HEK293 (cell line): Measurements from ENCODE around the gene ZFP36.
A peak's percentile ranks its signal among the peaks of the same experiment; 100 is the strongest.

ENCODE experiments used
- CTCF ChIA-PET: fragments of 350-600 bp; formaldehyde crosslinking; extraction: SDS; loops from one replicate; lab custom pipeline; 2021; ENCODE audit warnings: antibody characterized with exemption; lab: Yijun Ruan, JAX
- POLR2A ChIA-PET: fragments of 300-600 bp; formaldehyde crosslinking; extraction: SDS; loops from one replicate; lab custom pipeline; 2020; ENCODE audit warnings: antibody characterized with exemption, inconsistent platforms; lab: Yijun Ruan, JAX
- H3K27ac ChIP-seq: fragments of 200-500 bp; sonication (Bioruptor generic); 2 replicates; pipeline ENCODE4 v1.5.1; 2014; ENCODE audit warnings: low read depth, low read length, control low read depth, inconsistent platforms; ENCODE audit errors: extremely low read depth
- H3K36me3 ChIP-seq, 2 experiments: fragments of 200-500 bp in 1 of 2; sonication (Bioruptor generic) in 1 of 2; 1 replicate in 1 of 2; 2 replicates in 1 of 2; pipeline ENCODE4 v1.5.1; 2014 to 2017; ENCODE audit warnings: inconsistent platforms in 2 of 2, low read length in 2 of 2; ENCODE audit not compliant: control insufficient read depth in 2 of 2, insufficient read depth in 1 of 2
- H3K4me1 ChIP-seq: fragments of 200-500 bp; sonication (Bioruptor generic); 2 replicates; pipeline ENCODE4 v1.5.1; 2014; ENCODE audit warnings: mild to moderate bottlenecking, low read length, inconsistent platforms; ENCODE audit not compliant: control insufficient read depth, insufficient read depth
- H3K4me3 ChIP-seq: 2 replicates; pipeline ENCODE4 v1.5.1; 2011; ENCODE audit warnings: low read depth, mild to moderate bottlenecking, control low read depth, low read length, moderate library complexity
- H3K9me3 ChIP-seq: fragments of 200-500 bp; sonication (Bioruptor generic); 2 replicates; pipeline ENCODE4 v1.5.1; 2014; ENCODE audit warnings: low read depth, low read length, inconsistent platforms; ENCODE audit not compliant: control insufficient read depth, insufficient read depth
- BCL11A ChIP-seq: fragments of 450-650 bp; formaldehyde crosslinking; IDR thresholded peaks from 2 replicates; pipeline ENCODE4 v1.5.1; 2016; ENCODE audit warnings: low read depth, missing biosample characterization, missing genetic modification characterization
- KLF16 ChIP-seq: fragments of 450-650 bp; formaldehyde crosslinking; IDR thresholded peaks from 2 replicates; pipeline ENCODE4 v1.5.1; 2017; ENCODE audit warnings: missing biosample characterization, missing genetic modification characterization
- KLF7 ChIP-seq: fragments of 450-650 bp; formaldehyde crosslinking; IDR thresholded peaks from 2 replicates; pipeline ENCODE4 v1.5.1; 2016; ENCODE audit warnings: missing biosample characterization, missing genetic modification characterization, borderline replicate concordance
- MEIS1 ChIP-seq: sonication (generic); formaldehyde crosslinking; IDR thresholded peaks from 2 replicates; pipeline ENCODE4 v1.8.1; 2022; ENCODE audit warnings: missing genetic modification reagents, mild to moderate bottlenecking, borderline replicate concordance
- MZF1 ChIP-seq: fragments of 450-650 bp; formaldehyde crosslinking; IDR thresholded peaks from 2 replicates; pipeline ENCODE4 v1.5.1; 2017; ENCODE audit warnings: missing biosample characterization, missing genetic modification characterization, borderline replicate concordance
- PRDM1 ChIP-seq: fragments of 450-650 bp; formaldehyde crosslinking; IDR thresholded peaks from 2 replicates; pipeline ENCODE4; 2016; ENCODE audit warnings: missing biosample characterization, missing genetic modification characterization
- SALL2 ChIP-seq: fragments of 450-650 bp; formaldehyde crosslinking; IDR thresholded peaks from 2 replicates; pipeline ENCODE4 v1.5.0; 2017; ENCODE audit warnings: missing biosample characterization, mild to moderate bottlenecking, missing genetic modification characterization, borderline replicate concordance
- SETDB1 ChIP-seq: IDR thresholded peaks from one replicate; pipeline ENCODE4 v1.6.1; 2017; ENCODE audit warnings: mild to moderate bottlenecking, low read length, moderate library complexity, mixed read lengths; ENCODE audit not compliant: insufficient read length
- SP3 ChIP-seq: fragments of 450-650 bp; formaldehyde crosslinking; IDR thresholded peaks from 2 replicates; pipeline ENCODE4 v1.5.1; 2016; ENCODE audit warnings: missing biosample characterization, missing genetic modification characterization
- WT1 ChIP-seq: fragments of 450-650 bp; formaldehyde crosslinking; IDR thresholded peaks from 2 replicates; pipeline ENCODE4 v1.5.1; 2016; ENCODE audit warnings: missing biosample characterization, missing genetic modification characterization
- ZBTB17 ChIP-seq: fragments of 450-650 bp; formaldehyde crosslinking; IDR thresholded peaks from 2 replicates; pipeline ENCODE4 v1.5.1; 2016; ENCODE audit warnings: missing biosample characterization, missing genetic modification characterization
- ZFHX2 ChIP-seq: fragments of 450-650 bp; formaldehyde crosslinking; conservative IDR thresholded peaks from 2 replicates; pipeline ENCODE4 v1.5.1; 2016; ENCODE audit warnings: missing biosample characterization, missing genetic modification characterization
- ZNF10 ChIP-seq: fragments of 450-650 bp; formaldehyde crosslinking; IDR thresholded peaks from 2 replicates; pipeline ENCODE4 v1.5.1; 2017; ENCODE audit warnings: missing biosample characterization, missing genetic modification characterization
- ZNF114 ChIP-seq: fragments of 450-650 bp; formaldehyde crosslinking; IDR thresholded peaks from 2 replicates; pipeline ENCODE4 v1.5.0; 2017; ENCODE audit warnings: missing biosample characterization, missing genetic modification characterization
- ZNF146 ChIP-seq: fragments of 450-650 bp; formaldehyde crosslinking; IDR thresholded peaks from 2 replicates; pipeline ENCODE4 v1.5.1; 2016; ENCODE audit warnings: missing biosample characterization, missing genetic modification characterization
- ZNF214 ChIP-seq: fragments of 450-650 bp; formaldehyde crosslinking; IDR thresholded peaks from 2 replicates; pipeline ENCODE4 v1.5.1; 2017; ENCODE audit warnings: missing biosample characterization, mild to moderate bottlenecking, missing genetic modification characterization, borderline replicate concordance
- ZNF335 ChIP-seq: fragments of 450-650 bp; formaldehyde crosslinking; conservative IDR thresholded peaks from 2 replicates; pipeline ENCODE4 v1.5.1; 2016; ENCODE audit warnings: missing biosample characterization, missing genetic modification characterization
- ZNF341 ChIP-seq: fragments of 450-650 bp; formaldehyde crosslinking; IDR thresholded peaks from 2 replicates; pipeline ENCODE4; 2016; ENCODE audit warnings: low read depth, missing biosample characterization, missing genetic modification characterization
- ZNF585B ChIP-seq: fragments of 450-650 bp; formaldehyde crosslinking; IDR thresholded peaks from 2 replicates; pipeline ENCODE4 v1.5.1; 2016; ENCODE audit warnings: missing biosample characterization, missing genetic modification characterization
- ZNF629 ChIP-seq: fragments of 450-650 bp; formaldehyde crosslinking; IDR thresholded peaks from 2 replicates; pipeline ENCODE4 v1.5.1; 2017; ENCODE audit warnings: missing biosample characterization, missing genetic modification characterization
- ZNF768 ChIP-seq: fragments of 450-650 bp; formaldehyde crosslinking; IDR thresholded peaks from 2 replicates; pipeline ENCODE4 v1.5.1; 2018; ENCODE audit warnings: missing biosample characterization, mild to moderate bottlenecking, missing genetic modification characterization
- ZNF792 ChIP-seq: fragments of 450-650 bp; formaldehyde crosslinking; IDR thresholded peaks from 2 replicates; pipeline ENCODE4 v1.5.1; 2016; ENCODE audit warnings: missing biosample characterization, missing genetic modification characterization
- TF ChIP-seq, protein P1 (sequence below): fragments of 450-650 bp; formaldehyde crosslinking; IDR thresholded peaks from 2 replicates; pipeline ENCODE4 v1.5.1; 2016; ENCODE audit warnings: missing biosample characterization, missing genetic modification characterization, low read depth
- TF ChIP-seq, protein P2 (sequence below): fragments of 450-650 bp; IDR thresholded peaks from 2 replicates; pipeline ENCODE4 v1.5.1; 2018; ENCODE audit warnings: missing biosample characterization, missing genetic modification characterization
- TF ChIP-seq, protein P3 (sequence below): fragments of 450-650 bp; formaldehyde crosslinking; IDR thresholded peaks from 2 replicates; pipeline ENCODE4 v1.5.1; 2016; ENCODE audit warnings: missing biosample characterization, missing genetic modification characterization
- TF ChIP-seq, protein P4 (sequence below): fragments of 450-650 bp; formaldehyde crosslinking; conservative IDR thresholded peaks from 2 replicates; pipeline ENCODE4 v1.5.1; 2016; ENCODE audit warnings: low read depth, missing biosample characterization, missing genetic modification characterization
- TF ChIP-seq, protein P5 (sequence below): fragments of 450-650 bp; formaldehyde crosslinking; IDR thresholded peaks from 2 replicates; pipeline ENCODE4 v1.5.1; 2016; ENCODE audit warnings: missing biosample characterization, missing genetic modification characterization

The ZFP36 gene

DNA sequence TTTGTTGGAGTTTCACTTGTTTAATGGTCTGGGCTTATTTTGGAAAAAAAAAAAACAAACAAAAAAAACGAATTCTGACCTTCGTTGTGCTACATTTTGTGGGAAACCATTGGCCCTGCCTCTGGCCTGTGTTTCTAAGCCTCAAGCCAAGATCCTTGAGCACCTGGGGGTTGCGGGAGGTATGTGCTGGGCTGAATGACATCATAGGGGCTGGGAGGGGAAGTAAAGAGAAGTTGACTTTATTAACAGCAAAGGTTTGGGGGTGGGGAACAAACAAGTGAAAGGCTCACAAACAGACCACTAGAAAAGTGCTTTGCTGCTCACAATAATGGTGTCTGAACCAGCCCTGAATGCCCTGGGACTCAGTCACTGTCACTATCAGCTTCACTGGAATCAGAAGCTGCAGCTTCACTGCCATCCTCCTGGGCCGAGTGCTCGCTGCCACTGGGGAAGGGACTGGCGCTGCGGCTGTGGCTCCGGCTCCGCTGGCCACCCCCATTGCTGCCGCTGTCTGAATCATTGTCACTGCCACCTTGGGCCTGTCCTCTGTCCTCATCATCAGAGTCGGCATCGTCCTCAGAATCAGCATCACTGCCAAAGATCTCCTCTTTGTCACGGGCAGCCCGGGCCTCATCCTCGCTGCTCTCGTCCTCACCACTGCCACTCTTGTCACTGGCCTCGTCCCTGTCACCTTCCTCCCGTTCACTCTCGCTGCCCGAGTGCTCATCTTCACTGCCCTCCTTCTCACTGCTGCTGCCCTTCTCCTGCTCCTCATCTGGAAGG, 20.8 kb upstream of the ZFP36 start:
- Histone ChIP-seq H3K9me3 (no peaks in the 10 kb centered on the region), H3K36me3 (peaks cover 87 to 89% of the 10 kb centered on the region in 2 experiments), H3K27ac (peak overlapping the region; percentile 11), H3K4me1 (peaks cover 17% of the 10 kb centered on the region), H3K4me3 (no peak overlapping the region)
- POLR2A ChIA-PET, result interaction anchor here (0.6 to 2.1 kb wide), 4 partner anchors 10 to 181 kb away, joined by 5 to 9 read pairs (median 7); partner anchors contain the start of genes RPS16 and ZFP36
- CTCF ChIA-PET, result interaction anchor here (0.5 to 1.1 kb wide), 3 partner anchors 26 to 63 kb away, joined by 3 read pairs; no protein-coding TSS in a partner anchor
- TF ChIP-seq ZFHX2 (tag by site-specific recombination), result no peak
- TF ChIP-seq ZNF341 (tag by site-specific recombination), result no peak
- TF ChIP-seq ZNF146, result no peak
- peak; percentile 49 for TF ChIP-seq ZBTB17 (tag by site-specific recombination)
- TF ChIP-seq SP3 (tag by site-specific recombination), result no peak
- no peak for TF ChIP-seq SALL2 (tag by site-specific recombination)
- TF ChIP-seq ZNF335 (tag by site-specific recombination), result no peak
- no peak for TF ChIP-seq ZNF114 (tag by site-specific recombination)
- TF ChIP-seq KLF7 (tag by site-specific recombination), result no peak
- TF ChIP-seq WT1 (tag by site-specific recombination), result no peak
- TF ChIP-seq, protein P1, sequence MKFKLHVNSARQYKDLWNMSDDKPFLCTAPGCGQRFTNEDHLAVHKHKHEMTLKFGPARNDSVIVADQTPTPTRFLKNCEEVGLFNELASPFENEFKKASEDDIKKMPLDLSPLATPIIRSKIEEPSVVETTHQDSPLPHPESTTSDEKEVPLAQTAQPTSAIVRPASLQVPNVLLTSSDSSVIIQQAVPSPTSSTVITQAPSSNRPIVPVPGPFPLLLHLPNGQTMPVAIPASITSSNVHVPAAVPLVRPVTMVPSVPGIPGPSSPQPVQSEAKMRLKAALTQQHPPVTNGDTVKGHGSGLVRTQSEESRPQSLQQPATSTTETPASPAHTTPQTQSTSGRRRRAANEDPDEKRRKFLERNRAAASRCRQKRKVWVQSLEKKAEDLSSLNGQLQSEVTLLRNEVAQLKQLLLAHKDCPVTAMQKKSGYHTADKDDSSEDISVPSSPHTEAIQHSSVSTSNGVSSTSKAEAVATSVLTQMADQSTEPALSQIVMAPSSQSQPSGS, result peak; percentile 77
- TF ChIP-seq, protein P2, sequence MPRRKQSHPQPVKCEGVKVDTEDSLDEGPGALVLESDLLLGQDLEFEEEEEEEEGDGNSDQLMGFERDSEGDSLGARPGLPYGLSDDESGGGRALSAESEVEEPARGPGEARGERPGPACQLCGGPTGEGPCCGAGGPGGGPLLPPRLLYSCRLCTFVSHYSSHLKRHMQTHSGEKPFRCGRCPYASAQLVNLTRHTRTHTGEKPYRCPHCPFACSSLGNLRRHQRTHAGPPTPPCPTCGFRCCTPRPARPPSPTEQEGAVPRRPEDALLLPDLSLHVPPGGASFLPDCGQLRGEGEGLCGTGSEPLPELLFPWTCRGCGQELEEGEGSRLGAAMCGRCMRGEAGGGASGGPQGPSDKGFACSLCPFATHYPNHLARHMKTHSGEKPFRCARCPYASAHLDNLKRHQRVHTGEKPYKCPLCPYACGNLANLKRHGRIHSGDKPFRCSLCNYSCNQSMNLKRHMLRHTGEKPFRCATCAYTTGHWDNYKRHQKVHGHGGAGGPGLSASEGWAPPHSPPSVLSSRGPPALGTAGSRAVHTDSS (tag by site-specific recombination), result no peak
- TF ChIP-seq MZF1 (tag by site-specific recombination), result no peak
- no peak for TF ChIP-seq KLF16 (tag by site-specific recombination)
- TF ChIP-seq MEIS1, result no peak
- TF ChIP-seq ZNF10 (tag by site-specific recombination), result 0 out of 2 replicates have a peak, but pooled peaks have one; percentile 47
- TF ChIP-seq SETDB1, result no peak
- TF ChIP-seq PRDM1 (tag by site-specific recombination), result peak; percentile 93
- TF ChIP-seq ZNF768 (tag by site-specific recombination), result no peak
- TF ChIP-seq ZNF629 (tag by site-specific recombination), result peak; percentile 82
- TF ChIP-seq, protein P3, sequence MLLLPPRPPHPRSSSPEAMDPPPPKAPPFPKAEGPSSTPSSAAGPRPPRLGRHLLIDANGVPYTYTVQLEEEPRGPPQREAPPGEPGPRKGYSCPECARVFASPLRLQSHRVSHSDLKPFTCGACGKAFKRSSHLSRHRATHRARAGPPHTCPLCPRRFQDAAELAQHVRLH (tag by site-specific recombination), result no peak
- no peak for TF ChIP-seq ZNF214 (tag by site-specific recombination)
- TF ChIP-seq ZNF585B (tag by site-specific recombination), result no peak
- 0 out of 2 replicates have a peak, but pooled peaks have one; percentile 37 for TF ChIP-seq BCL11A
- TF ChIP-seq, protein P4, sequence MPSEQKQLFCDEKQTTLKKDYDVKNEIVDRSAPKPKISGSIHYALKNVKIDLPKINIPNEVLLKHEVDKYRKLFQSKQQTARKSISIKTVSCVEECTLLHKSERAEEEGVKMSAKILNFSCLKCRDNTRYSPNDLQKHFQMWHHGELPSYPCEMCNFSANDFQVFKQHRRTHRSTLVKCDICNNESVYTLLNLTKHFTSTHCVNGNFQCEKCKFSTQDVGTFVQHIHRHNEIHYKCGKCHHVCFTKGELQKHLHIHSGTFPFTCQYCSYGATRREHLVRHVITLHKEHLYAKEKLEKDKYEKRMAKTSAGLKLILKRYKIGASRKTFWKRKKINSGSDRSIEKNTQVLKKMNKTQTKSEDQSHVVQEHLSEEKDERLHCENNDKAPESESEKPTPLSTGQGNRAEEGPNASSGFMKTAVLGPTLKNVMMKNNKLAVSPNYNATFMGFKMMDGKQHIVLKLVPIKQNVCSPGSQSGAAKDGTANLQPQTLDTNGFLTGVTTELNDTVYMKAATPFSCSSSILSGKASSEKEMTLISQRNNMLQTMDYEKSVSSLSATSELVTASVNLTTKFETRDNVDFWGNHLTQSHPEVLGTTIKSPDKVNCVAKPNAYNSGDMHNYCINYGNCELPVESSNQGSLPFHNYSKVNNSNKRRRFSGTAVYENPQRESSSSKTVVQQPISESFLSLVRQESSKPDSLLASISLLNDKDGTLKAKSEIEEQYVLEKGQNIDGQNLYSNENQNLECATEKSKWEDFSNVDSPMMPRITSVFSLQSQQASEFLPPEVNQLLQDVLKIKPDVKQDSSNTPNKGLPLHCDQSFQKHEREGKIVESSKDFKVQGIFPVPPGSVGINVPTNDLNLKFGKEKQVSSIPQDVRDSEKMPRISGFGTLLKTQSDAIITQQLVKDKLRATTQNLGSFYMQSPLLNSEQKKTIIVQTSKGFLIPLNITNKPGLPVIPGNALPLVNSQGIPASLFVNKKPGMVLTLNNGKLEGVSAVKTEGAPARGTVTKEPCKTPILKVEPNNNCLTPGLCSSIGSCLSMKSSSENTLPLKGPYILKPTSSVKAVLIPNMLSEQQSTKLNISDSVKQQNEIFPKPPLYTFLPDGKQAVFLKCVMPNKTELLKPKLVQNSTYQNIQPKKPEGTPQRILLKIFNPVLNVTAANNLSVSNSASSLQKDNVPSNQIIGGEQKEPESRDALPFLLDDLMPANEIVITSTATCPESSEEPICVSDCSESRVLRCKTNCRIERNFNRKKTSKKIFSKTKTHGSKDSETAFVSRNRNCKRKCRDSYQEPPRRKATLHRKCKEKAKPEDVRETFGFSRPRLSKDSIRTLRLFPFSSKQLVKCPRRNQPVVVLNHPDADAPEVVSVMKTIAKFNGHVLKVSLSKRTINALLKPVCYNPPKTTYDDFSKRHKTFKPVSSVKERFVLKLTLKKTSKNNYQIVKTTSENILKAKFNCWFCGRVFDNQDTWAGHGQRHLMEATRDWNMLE (tag by site-specific recombination), result no peak
- TF ChIP-seq ZNF792, result no peak
- TF ChIP-seq, protein P5, sequence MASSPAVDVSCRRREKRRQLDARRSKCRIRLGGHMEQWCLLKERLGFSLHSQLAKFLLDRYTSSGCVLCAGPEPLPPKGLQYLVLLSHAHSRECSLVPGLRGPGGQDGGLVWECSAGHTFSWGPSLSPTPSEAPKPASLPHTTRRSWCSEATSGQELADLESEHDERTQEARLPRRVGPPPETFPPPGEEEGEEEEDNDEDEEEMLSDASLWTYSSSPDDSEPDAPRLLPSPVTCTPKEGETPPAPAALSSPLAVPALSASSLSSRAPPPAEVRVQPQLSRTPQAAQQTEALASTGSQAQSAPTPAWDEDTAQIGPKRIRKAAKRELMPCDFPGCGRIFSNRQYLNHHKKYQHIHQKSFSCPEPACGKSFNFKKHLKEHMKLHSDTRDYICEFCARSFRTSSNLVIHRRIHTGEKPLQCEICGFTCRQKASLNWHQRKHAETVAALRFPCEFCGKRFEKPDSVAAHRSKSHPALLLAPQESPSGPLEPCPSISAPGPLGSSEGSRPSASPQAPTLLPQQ (tag by site-specific recombination), result 0 out of 2 replicates have a peak, but pooled peaks have one; percentile 9
